GM19351 (cell line): ENCODE measurements around the gene ID3.
"Not testable (repeated sequence)": the region's sequence is repeated elsewhere in the genome, so short reads cannot be mapped to it uniquely, and the experiment has no call there.

Source experiments
- ATAC-seq: cut with Tn5 transposase; IDR thresholded peaks from one replicate; pipeline ENCODE4 v1.9.1; 2021; ENCODE audit warnings: mild to moderate bottlenecking, moderate library complexity; ENCODE audit not compliant: unreplicated experiment

The ID3 gene

DNA sequence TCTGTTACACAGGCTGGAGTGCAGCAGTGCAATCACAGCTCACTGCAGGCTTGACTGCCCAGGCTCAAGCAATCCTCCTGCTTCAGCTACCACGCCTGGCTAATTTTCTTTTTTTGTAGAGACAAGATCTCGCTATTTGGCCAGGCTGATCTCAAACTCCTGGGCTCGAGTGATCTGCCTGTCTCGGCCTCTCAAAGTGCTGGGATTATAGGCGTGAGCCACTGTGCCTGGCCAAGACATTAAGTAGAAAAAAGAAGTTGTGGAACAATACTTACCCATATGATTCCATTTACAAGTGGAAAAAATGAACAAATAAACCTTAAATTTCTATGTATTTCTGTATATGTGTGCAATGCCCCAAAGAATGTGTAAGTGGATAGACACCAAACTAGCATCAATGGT, 30.3 kb upstream of the ID3 start:
- no peak for ATAC-seq

DNA sequence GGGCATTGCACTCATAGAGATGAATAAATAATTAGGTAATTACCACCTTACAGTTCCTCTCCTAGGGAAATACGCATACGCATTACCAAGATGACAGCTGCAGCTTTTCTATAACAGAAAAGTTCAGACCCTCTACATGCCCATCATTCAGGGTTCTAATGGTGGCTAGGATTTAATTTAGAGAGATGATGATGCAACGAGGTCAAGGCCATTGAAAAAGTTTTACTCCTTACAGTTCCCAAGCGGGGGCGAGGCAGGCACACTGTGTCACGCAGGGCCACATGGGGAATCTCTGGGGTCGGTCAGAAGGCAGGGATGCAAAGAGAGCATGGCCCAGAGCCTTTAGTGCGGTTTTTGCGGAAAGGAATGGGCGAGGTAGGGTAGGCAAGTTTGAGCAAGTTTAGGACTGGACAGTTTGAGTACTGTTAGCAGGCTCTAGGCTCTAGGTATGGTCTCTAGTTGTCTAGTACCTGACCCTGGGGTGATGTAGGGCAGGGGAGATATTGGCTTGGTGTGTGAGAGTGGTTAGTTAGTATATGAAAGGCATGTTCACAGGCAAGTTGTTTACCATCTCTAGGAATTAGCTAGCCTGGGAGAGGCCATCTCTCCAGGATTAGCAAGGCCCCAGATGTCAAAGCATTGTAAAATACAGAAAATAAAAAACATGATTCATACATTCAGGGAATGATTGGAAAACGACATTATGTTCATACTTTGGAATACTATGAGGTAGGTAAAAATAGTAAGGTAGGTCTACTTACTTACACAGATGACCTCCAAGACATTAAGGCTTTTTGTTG, 29.6 kb upstream of the ID3 start:
- no peak for ATAC-seq

DNA sequence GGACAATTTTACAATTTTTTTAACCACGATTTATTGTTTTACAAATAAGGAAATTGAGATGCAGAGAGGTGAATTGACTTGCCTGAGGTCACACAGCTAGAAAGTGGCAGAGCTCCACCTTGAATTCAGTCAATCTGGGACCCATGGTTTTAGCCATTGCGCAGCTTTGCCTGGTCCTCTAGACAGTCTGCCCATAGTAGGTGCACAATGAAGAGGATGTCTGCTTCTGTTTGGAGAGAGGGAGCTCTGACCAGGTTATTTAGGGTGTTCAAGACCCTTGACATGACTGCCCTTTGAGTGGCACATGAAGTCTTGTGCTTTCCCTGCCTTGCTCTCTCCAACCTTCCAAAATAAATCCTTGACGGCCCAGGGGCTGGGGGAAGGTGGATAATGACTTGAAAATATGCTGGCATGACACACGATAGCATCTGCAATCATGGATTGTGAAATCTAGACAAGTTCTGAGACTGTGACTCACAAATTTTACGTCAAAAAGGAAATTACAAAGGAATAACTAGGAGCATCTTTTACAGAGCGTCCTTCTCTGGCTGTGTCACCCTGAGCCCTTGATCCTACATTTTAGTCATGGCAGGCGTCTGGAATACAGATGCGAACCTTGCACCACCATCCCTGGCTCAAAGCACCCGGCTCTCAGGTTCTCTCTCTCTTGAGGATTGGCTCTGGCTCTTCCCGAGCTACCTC, 26.2 kb upstream of the ID3 start:
- no peak for ATAC-seq

DNA sequence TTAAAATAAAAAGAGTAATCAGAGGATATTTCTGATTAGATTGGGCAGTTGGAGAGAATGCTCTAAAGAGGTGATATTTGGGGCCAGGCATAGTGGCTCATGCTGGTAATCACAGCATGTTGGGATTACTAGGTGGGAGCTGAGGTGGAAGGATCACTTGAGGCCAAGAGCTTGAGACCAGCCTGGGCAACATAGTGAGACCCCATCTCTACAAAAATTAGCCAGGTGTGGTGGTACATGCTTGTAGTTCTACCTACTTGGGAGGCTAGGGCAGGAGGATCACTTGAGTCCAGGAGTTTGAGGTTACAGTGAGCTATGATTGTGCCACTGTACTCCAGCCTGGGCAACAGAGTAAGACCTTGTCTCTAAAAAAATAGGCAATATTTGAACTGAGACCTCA, 24.4 kb upstream of the ID3 start:
- not testable (repeated sequence) for ATAC-seq

DNA sequence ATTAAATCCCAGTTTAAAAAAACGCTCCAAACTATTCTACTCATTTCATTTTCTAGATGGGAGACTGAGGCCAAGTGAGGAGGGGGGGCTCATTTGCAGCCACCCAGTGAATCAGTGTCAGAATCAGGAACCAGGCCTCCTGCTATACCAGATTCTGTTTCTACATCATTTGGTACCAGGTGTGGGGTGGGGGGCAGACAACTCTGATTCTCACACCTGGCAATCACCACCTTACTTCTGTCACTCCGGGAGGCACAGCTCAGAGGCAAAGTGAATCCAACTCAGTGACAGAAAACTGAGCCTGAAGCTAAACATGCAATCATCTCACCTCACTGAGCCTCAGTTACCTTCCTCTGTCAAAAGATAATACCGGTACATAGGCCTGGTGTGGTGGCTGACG, 23.5 kb upstream of the ID3 start:
- ATAC-seq = no peak

DNA sequence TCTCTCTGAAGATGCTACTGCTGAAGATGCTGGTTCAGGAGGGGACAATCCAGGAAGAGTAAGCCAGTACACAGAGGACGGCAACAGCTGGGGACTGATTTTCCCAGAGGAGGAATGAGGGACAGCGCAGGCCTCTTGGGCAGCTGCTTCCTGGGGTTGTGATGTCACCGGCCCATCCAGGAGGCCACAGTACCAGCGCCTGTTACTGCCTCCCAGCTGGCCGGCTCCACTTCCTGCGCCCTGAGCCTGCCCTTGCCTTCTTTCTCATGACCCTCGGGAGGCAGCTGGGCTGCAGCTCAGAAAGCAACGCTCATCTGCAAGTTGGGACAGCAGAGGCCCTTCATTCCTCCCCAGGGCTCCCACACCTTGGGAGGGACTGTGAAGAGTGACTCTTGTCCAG, 21.9 kb upstream of the ID3 start:
- ATAC-seq = no peak

DNA sequence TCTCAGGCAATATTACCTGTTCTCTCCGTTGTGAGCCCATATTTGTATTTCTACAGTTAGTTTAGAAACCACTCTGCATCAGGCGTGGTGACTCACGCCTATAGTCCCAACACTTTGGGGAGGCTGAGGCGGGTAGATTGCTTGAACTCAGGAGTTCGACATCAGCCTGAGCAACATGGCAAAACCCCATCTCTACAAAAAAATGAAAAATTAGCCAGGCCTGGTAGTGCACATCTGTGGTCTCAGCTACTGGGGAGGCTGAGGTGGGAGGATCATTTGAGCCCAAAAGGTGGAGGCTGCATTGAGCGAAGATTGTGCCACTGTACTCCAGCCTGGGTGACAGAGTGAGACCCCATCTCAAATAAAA, 19.7 kb upstream of the ID3 start:
- ATAC-seq = no peak

DNA sequence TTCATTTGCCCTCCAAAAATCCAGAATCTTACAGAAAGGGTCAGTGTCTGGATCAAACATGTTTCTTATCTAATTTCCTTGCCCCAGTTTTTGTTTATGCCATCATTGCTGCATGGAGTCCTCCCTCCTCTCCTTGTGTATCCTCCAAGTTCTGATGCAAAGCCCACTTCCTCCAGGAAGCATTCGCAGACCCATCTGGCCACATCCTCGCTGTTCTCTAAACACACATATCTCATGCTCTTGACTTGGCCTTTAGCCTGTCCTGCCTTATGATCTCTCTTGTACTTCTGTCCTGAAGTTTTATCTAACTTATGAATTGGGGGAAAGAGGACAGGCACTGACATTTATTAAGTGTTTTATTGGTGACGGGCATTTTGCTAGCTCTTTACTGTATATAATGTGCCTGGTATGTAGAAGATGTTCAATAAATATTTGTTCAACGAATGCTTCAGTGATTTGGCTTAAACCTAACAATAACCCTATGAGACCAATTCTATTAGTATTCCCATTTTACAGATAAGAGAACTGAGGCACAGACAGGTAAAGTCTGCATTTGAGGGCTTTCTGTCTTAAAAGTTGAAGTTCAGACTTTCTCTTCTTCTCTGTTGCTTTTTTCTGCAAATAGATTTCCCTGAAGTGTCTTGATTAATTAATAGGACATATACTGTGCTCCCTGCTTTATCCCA, 19.2 kb upstream of the ID3 start:
- ATAC-seq = no peak

DNA sequence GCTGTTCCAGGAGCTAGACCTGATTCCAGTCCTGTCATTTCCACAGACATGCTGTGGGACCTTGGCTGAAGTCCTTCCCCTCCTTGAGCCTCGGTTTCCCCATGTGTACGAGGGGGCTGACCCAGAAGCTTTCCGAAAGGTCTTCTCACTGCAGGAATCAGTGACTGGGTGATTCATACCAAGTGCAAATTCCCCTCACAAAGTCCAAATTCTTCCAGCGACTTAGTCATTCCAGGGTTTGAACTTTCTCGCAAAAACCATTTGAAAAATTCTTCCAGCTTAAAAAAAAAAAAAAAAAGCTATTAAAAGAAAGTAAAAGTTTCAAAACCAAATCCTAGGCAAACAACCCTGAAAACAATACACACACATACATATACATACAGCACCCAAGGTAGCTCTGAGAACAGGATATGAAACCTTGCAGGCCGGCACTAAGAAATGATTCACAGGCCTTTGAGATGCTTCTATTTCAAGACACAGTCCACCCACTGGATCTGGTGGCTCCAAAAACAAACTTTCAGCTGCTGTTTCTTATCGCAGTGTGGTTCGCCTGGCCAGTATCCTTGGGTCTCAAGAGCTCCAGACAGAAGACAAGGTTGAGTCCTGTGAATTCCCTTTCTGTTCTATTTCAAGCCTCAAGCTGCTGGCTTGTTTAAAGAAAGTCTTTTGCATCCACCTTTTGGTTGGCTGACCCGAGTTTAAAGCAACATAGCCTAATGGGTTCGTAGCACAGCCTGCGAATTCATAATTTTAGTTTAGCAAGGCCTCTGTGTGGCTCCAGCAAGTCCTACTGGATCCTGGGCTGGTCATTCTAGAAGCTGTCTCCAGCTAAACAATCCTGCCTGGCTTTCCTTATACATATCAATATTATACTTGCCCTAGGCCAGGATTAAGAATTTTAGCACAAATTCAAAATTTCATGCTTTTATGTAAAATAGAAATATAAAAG, 18.0 kb upstream of the ID3 start:
- ATAC-seq = peak; percentile 87

DNA sequence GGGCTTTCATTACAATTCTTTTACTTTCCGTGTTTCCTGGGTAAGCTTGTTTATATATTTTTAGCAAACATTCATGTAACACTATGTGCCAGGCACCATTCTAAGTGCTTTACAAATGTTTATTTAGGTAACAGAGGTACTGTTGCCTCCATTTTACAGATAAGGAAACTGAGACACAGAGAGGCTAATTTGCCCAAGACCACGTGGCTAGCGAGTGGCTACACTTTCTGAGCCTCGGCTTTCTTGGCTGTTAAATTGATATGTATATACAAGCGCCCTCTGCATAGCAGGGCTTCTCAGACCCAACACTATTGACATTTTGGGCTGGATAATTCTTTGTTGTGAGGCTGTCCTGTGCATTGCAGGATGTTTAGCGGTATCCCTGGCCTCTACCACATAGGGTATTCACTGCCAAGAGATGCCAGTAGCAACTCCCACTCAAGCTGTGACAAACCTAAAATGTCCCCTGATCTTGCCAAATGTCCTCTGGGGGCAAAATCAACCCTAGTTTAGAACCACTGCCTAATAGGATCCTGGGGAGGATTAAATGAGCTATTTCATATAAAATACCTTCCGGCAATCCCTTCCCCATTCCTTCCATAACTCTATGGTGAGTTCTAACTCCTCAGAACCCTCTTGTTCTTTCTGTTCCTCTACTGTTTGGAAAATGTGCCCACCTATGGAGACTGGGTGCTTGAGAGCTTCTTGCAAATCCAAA, 17.2 kb upstream of the ID3 start:
- no peak for ATAC-seq

DNA sequence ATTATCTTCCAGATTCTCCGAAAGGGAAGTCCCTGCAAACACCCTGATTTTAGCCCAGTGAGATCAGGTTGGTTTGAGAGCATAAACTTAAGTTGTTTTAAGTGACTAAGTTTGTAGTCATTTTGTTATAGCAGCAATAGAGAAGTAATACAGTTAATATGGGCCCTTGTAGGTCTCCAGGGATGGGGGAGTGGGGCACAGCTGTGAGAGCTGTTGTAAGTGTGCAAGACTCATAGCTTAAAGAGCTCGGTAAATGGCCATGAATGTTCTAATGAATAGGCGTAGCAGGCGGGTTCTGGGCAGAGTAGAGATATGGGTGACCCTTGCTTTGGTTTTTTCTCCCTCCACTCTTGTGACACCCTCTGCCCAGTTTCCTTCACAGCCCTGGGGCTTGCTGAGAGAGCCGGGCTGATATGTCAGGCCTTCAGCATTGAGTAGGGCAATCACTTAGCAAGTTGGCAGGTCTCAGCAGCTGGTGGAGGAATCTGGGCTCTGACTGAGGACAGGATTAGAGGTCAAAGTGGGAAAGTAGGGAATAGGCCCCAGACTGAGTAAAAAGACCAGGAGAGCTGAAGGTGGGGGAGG, 16.0 kb upstream of the ID3 start:
- ATAC-seq = no peak

DNA sequence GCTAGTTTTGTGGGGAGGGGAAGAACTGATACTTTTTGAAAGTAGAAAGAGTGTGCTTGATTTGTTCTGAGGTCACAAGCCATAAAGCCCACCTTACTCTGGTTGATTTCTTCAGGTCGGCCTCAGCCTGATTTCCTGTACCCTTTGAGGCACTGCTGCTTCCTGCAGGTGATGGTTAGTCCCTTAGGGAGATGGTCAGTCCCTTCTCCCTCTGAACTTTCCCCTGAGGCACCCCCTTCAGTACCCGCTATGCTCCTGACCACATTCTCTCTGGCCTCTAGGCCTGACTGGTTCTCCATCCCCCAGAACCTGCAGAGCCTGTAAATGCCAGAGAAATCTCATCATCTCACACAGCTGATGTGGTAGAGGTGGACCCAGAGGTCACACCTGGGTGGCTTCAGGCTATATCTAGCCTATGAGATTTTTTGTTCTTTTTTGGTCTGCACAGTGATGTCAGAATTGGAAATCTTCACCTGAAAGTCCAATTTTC, 15.0 kb upstream of the ID3 start:
- no peak for ATAC-seq

DNA sequence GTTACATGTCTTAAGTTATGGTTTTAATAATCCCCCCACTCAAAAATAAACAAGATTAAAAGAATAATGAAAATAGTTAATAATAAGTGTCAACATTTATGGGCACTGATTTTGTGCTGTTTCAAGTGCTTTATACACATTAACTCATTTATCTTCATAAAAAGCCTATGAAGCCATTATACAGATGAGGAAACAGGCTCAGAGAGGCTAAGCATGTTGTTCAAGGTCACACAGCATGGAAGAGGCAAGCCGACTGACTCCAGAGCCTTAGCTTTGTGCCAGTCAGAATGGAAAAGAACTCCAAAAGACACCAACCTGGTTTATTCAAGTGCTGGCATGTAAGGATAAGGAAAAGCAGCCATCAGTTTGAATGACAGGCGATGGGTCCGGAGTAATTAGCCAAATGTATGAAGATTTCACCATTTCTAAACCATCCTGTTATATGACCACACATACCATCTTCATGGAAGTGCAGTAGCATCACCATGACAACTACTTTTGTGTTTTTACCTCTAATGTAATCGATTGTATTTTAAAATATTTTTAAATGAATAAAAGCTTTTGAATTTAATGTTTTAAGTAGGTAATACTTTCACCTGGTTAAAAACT, 14.4 kb upstream of the ID3 start:
- ATAC-seq = no peak

DNA sequence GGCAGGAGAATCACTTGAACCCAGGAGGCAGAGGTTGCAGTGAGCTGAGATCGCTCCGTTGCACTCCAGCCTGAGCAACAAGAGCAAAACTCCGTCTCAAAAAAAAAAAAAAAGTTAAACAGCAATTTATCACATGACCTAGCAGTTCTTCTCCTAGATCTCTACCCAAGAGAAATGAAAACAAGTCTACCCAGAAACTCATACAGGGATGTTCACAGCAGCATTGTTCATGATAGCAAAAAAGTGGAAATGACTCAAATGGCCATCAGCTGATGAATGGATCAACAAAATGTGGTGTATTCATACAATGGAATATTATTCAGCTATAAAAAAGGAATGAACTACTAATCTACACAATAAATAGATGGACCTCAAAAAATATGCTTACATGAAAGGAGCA, 12.2 kb upstream of the ID3 start:
- ATAC-seq = no peak

DNA sequence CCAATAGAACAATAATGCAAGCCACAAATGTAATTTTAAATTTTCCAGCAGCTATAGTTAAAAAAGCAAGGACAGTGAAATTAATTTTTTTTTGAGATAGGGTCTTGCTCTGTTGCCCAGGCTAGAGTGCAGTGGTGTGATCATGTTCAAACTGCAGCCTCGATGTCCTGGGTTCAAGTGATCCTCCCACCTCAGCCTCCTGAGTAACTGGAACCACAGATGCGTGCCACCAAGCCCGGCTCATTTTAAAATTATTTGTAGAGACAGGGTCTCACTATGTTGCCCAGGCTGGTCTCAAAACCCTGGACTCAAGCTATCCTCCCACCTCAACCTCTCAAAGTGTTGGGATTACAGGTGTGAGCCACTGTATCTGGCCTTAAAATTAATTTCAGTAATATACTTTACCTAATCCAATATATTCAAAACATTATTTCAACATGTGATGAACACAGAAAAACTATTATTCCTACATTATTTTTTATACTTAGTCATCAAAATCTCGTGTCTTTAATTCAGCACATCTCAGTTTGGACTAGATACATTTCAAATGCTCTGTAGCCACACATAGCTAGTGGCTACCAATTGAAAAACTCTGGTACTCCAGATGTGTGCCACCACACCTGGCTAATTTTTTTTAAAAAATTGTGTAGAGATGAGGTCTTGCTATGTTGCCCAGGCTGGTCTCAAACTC, 10.8 kb upstream of the ID3 start:
- ATAC-seq = no peak

DNA sequence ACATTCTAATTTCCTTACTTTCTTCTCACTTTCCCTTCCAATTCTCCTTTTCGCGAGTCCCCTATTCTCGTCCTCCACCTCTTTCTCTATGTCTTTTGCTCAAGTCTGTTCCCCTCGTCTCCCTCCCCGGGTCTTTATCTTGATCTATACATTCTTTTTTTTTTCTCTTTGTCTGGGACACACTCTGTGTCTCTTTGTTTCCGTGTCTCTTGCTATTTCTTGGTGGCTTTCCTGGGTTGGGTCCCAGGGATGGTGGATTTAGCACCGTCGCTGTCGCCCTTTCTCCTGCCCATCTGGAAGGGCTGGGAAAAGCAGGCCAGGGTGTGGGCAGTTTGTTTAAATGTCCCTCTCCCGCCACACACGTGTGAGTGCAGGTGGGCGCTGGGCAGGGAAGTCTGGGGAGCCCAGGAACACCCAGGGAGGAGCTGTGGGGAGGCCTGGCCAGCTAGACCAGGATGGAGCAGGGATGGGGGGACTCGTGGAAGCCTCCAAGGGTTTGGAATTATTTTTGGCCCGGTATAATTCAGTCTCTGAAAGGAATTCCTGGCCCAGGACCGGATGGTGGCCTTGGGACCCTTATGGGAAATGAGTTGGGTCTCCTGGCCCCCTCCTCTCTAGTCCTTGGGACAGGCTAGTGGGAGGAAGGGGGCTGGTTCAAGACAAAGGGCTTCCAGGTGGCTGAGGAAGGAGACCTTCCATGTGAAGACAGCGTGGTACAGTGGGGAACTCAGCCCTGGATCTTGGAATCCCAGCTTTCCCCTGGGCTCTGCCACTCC, 9.5 kb upstream of the ID3 start:
- ATAC-seq = no peak

DNA sequence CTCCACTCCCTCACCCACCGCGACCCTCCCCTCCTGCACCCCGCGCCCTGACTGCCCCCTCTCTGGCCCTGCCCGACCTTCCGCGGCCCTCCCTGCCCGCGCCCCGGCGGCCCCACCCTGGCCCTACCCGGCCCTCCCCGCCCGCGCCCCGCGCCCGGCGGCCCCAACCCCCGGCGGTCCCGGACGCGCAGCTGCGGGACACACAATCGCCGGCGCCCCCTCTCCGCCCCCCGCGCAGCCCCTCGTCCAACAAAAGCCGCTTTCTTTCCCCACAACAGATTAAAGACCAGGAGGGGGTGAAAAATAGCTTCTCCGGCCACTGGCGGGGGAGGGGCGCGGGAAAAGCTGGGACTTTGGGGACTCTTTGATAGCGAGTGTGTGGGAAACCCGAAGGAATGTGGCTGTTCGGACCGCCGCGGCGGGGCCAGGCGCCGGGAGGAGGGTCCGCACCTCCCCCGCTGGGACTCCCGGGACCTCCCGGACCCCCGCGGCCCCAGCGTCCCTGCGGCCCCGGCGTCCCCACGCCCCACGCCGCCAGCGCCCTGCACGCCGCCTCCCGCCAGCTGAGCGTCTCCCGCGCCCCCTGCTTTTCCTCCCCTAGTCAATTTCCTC, 8.8 kb upstream of the ID3 start:
- ATAC-seq = no peak

DNA sequence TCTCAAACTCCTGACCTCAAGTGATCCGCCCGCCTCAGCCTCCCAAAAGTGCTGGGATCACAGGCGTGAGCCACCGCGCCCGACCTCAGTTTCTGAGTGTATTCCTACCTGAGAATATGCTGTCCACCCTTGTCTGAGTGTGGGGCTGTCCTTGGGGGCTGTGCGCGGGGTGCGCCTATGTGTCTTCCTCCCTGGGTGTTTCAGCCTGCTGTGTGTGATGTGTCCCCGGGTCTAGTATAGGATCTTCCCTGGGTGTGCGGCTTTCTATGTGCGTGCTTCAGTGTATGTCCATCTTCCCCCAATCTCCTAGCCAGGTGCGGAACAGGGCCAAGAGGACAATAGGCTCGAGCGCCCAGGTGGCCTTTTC, 8.3 kb upstream of the ID3 start:
- no peak for ATAC-seq
